K562 (cell line): ENCODE results near the gene NFIB. TPM values are rescaled to one million over a fixed set of nuclear protein-coding genes. Genes with fewer than 3 reads are reported as not detected.

ENCODE experiments used
- ATAC-seq: fragments of 200-7000 bp; cut with Tn5 transposase; 3 replicates; pipeline ENCODE4 v1.9.1; 2020; ENCODE audit warnings: moderate library complexity
- BruUV-seq: library from RNA; stranded (reverse); fragments of 400-500 nt; replicated peaks from 2 replicates; lab custom pipeline; 2021; lab: Mats Ljungman, UMichigan
- CTCF ChIA-PET: fragments of 300-600 bp; formaldehyde crosslinking; extraction: SDS; loops from one replicate; lab custom pipeline; 2021; ENCODE audit warnings: low intra/inter-chr PET ratio; lab: Yijun Ruan, JAX
- POLR2A ChIA-PET: fragments of 300-600, 350-650 bp; sonication (Branson Sonifier 250); formaldehyde crosslinking; extraction: SDS; loops from one replicate; lab custom pipeline; 2021; ENCODE audit warnings: antibody characterized with exemption, inconsistent platforms; lab: Yijun Ruan, JAX
- DNase-seq, 4 experiments: peaks; one replicate each; pipeline versions ENCODE4 v3.0.0 to v3.0.0-alpha.2; 2011 to 2018; ENCODE audit warnings: low spot score in 3 of 4, mixed read lengths in 3 of 4; ENCODE audit errors: extremely low read depth in 1 of 4
- FAIRE-seq: peaks from 2 replicates; lab custom pipeline; 2011; peaks lifted over from hg19 to GRCh38; lab: Jason Lieb, UNC
- H2AFZ ChIP-seq: 2 replicates; pipeline ENCODE4 v1.6.0; 2011; ENCODE audit warnings: low read depth, low read length, control low read depth, inconsistent platforms
- H3K27ac ChIP-seq: fragments of 200-600 bp; 3 replicates; pipeline ENCODE4 v1.8.0; 2011; ENCODE audit warnings: low read depth, mild to moderate bottlenecking, control low read depth, inconsistent platforms, low read length, moderate library complexity, mixed read lengths; ENCODE audit errors: extremely low read depth
- H3K27me3 ChIP-seq, 2 experiments: fragments of 300-600 bp in 1 of 2; 2 replicates in 1 of 2; 3 replicates in 1 of 2; pipeline versions ENCODE4 v1.6.0 to v1.8.0; 2011; ENCODE audit warnings: inconsistent platforms in 2 of 2, low read length in 2 of 2, mild to moderate bottlenecking in 1 of 2, mixed read lengths in 1 of 2, moderate library complexity in 1 of 2; ENCODE audit not compliant: control insufficient read depth in 2 of 2, insufficient read depth in 2 of 2
- H3K36me3 ChIP-seq: fragments of 300-600 bp; 3 replicates; pipeline ENCODE4 v1.8.0; 2011; ENCODE audit warnings: mild to moderate bottlenecking, low read length, inconsistent platforms; ENCODE audit not compliant: control insufficient read depth, insufficient read depth
- H3K4me1 ChIP-seq, 2 experiments: fragments of 200-600 bp in 1 of 2; replicated peaks in 1 of 2; 2 replicates in 1 of 2; 3 replicates in 1 of 2; pipeline versions ENCODE4 v1.5.1 to v1.8.0; 2011; ENCODE audit warnings: inconsistent platforms in 2 of 2, low read length in 2 of 2, mild to moderate bottlenecking in 1 of 2, mixed read lengths in 1 of 2, moderate library complexity in 1 of 2; ENCODE audit not compliant: control insufficient read depth in 2 of 2, insufficient read depth in 2 of 2
- H3K4me2 ChIP-seq: 2 replicates; pipeline ENCODE4 v1.6.1; 2011; ENCODE audit warnings: low read length, control low read depth, inconsistent platforms, mixed read lengths; ENCODE audit not compliant: insufficient read depth
- H3K4me3 ChIP-seq: fragments of 200-600 bp; sonication (generic), shearing (Covaris generic); 2 replicates; pipeline ENCODE4 v1.5.1; 2016; ENCODE audit warnings: control low read depth, inconsistent platforms
- H3K79me2 ChIP-seq: fragments of 200-600 bp; 3 replicates; pipeline ENCODE4 v1.8.0; 2011; ENCODE audit warnings: low read length, inconsistent platforms; ENCODE audit not compliant: control insufficient read depth, insufficient read depth
- H3K9ac ChIP-seq, 2 experiments: 2 replicates each; pipeline versions ENCODE4 v1.6.0 to v1.6.1; 2011; ENCODE audit warnings: low read depth in 2 of 2, low read length in 2 of 2, control low read depth in 1 of 2, inconsistent platforms in 1 of 2, mild to moderate bottlenecking in 1 of 2, mixed read lengths in 1 of 2; ENCODE audit not compliant: insufficient read depth in 1 of 2
- H3K9me1 ChIP-seq: one replicate; pipeline ENCODE4 v1.6.0; 2011; ENCODE audit warnings: inconsistent platforms, mild to moderate bottlenecking, low read length, moderate library complexity; ENCODE audit not compliant: control insufficient read depth, insufficient read depth
- H3K9me3 ChIP-seq: replicated peaks from 2 replicates; pipeline ENCODE4 v1.5.1; 2011; ENCODE audit warnings: low read depth, low read length, inconsistent platforms; ENCODE audit not compliant: control insufficient read depth, insufficient read depth
- H4K20me1 ChIP-seq: replicated peaks from 2 replicates; pipeline ENCODE4 v1.6.1; 2011; ENCODE audit warnings: low read length, inconsistent platforms, mixed read lengths; ENCODE audit not compliant: control insufficient read depth, insufficient read depth
- CHAMP1 ChIP-seq: fragments of 450-650 bp; IDR thresholded peaks from 2 replicates; pipeline ENCODE4 v1.6.1; 2016; ENCODE audit warnings: mild to moderate bottlenecking
- CREB3L1 ChIP-seq: fragments of 450-650 bp; IDR thresholded peaks from 2 replicates; pipeline ENCODE4 v1.6.1; 2014; ENCODE audit warnings: low read depth, mild to moderate bottlenecking, moderate library complexity, borderline replicate concordance
- CTCFL ChIP-seq: IDR thresholded peaks from 2 replicates; pipeline ENCODE4 v1.6.1; 2011; ENCODE audit warnings: borderline replicate concordance, low read depth, mild to moderate bottlenecking, moderate library complexity, low read length; ENCODE audit not compliant: insufficient read depth, poor library complexity, severe bottlenecking
- GATA2 ChIP-seq: sonication (generic); formaldehyde crosslinking; IDR thresholded peaks from 2 replicates; pipeline ENCODE4 v1.4.0; 2020; ENCODE audit warnings: mild to moderate bottlenecking, missing genetic modification reagents
- HDAC2 ChIP-seq: fragments of 450-650 bp; IDR thresholded peaks from 2 replicates; pipeline ENCODE4 v1.6.1; 2016; ENCODE audit warnings: mild to moderate bottlenecking
- MCM2 ChIP-seq: fragments of 450-650 bp; IDR thresholded peaks from 2 replicates; pipeline ENCODE4 v1.6.1; 2017; ENCODE audit warnings: low read depth, mild to moderate bottlenecking
- MCM5 ChIP-seq: fragments of 450-650 bp; IDR thresholded peaks from 2 replicates; pipeline ENCODE4 v1.6.1; 2016; ENCODE audit warnings: low read depth
- NR3C1 ChIP-seq: sonication (generic); formaldehyde crosslinking; IDR thresholded peaks from 2 replicates; pipeline ENCODE4 v1.8.1; 2022; ENCODE audit warnings: missing genetic modification reagents
- SOX6 ChIP-seq: fragments of 450-650 bp; IDR thresholded peaks from 2 replicates; pipeline ENCODE4 v1.6.1; 2014; ENCODE audit warnings: mild to moderate bottlenecking
- SRSF9 ChIP-seq: fragments of 200-400 bp; formaldehyde crosslinking; IDR thresholded peaks from 2 replicates; pipeline ENCODE4 v1.6.1; 2017; ENCODE audit warnings: low read depth, low read length, borderline replicate concordance
- ZNF184 ChIP-seq: sonication (generic); formaldehyde crosslinking; IDR thresholded peaks from 2 replicates; pipeline ENCODE4 v1.5.0; 2020; ENCODE audit warnings: missing genetic modification reagents
- ZNF644 ChIP-seq: fragments of 200-800 bp; sonication (Bioruptor generic); IDR thresholded peaks from 2 replicates; pipeline ENCODE4 v1.6.1; 2016; ENCODE audit warnings: low read depth, missing genetic modification characterization, missing compliant biosample characterization
- WGBS: fragments of 100-300 bp; shearing (Covaris generic); methylation state at CpG from one replicate; pipeline ENCODE4 v1.1.6; 2016; ENCODE audit warnings: low coverage, mixed read lengths; ENCODE audit not compliant: insufficient coverage; ENCODE audit errors: missing lambda C conversion rate; 5-methylcytosine and 5-hydroxymethylcytosine counted together
- in situ Hi-C: fragments of 300-500 bp; cut with MboI; formaldehyde crosslinking; loops from 4 replicates; pipeline ENCODE4 v1.15.0; 2018; ENCODE audit warnings: inconsistent platforms, mixed read lengths
- intact Hi-C: fragments of 100-400 bp; cut with micrococcal nuclease; formaldehyde crosslinking; loops from 2 replicates; pipeline ENCODE4 v1.14.2; 2022
- polyA plus RNA-seq, 8 experiments: library from polyadenylated mRNA; depleted of rRNA in 4 of 8; stranded (reverse) in 5 of 8; unstranded in 3 of 8; fragments of >200 nt; fragmentation: Nextera tagmentation in 2 of 8; fragmentation: Illumina TruSeq in 1 of 8; extraction: Ambion mirVana in 2 of 8; extraction: Trizol in 1 of 8; gene quantifications; 2 replicates each; pipeline versions ENCODE4 v1.2.1 to v1.2.3, GENCODE V29; 2011 to 2014; ENCODE audit warnings: inconsistent platforms in 1 of 8, missing spikeins in 1 of 8
- total RNA-seq, 7 experiments: library from RNA; depleted of rRNA in 6 of 7; stranded (reverse); fragments of >200 nt in 6 of 7; fragmentation: Illumina TruSeq in 2 of 7; extraction: Trizol in 2 of 7; gene quantifications; 2 replicates each; pipeline versions ENCODE4 v1.2.1 to v1.2.3, GENCODE V29; 2011 to 2021; ENCODE audit warnings: low replicate concordance in 1 of 7
- TF ChIP-seq, protein P1 (sequence below): fragments of 250-450 bp; sonication (Bioruptor Pico); IDR thresholded peaks from 2 replicates; pipeline ENCODE4 v1.9.0; 2021; ENCODE audit warnings: mild to moderate bottlenecking

The NFIB gene
- total and polyA plus RNA-seq, 9 of the 15 experiments (the other 6 are each of a cell fraction or from before 2014, with no cell fraction given) = 1.2 to 3.3 (median 1.9) TPM

DNA sequence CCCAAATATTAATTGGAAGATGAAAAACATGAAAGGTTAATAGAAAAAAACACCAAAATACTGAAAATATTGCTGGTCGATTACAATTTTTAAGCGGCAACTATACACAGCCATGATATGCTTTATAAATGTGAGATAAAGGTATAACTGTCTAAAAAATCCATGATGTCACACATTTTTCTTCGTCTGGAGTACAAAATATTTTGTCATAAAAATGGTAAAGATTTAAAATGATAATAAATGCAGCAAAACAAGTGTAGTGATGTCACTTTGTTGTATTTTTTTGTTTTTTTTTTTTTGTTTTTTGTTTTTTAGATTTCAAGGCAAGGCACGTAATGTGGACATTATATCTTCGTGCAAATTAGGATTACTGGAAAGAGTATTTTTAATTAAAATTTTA, 227.4 kb downstream of the NFIB start:
- FAIRE-seq (no peak), ATAC-seq (no peak), DNase-seq (no peak)
- Histone ChIP-seq H3K4me2 (no peak overlapping the region), H3K4me1 (no peaks in the 10 kb centered on the region), H2AFZ (no peak overlapping the region), H3K27me3 (no peaks in the 10 kb centered on the region), H3K79me2 (no peaks in the 10 kb centered on the region), H3K9me1 (no peaks in the 10 kb centered on the region), H3K9ac (no peak overlapping the region), H3K4me3 (no peak overlapping the region), H3K36me3 (no peaks in the 10 kb centered on the region), H4K20me1 (no peaks in the 10 kb centered on the region), H3K27ac (no peak overlapping the region), H3K9me3 (no peaks in the 10 kb centered on the region)
- in situ Hi-C loops = no loop called here
- 50% methylated on average over 3 of the region's 5 CpGs for WGBS
- ChIA-PET CTCF (no interaction called here), POLR2A (no interaction called here)
- TF ChIP-seq NR3C1 (CRISPR knock-in tag) = no peak
- TF ChIP-seq ZNF644 = no peak
- no peak for TF ChIP-seq ZNF184 (CRISPR knock-in tag)
- no peak for TF ChIP-seq SRSF9
- TF ChIP-seq MCM5 = no peak
- TF ChIP-seq SOX6 = no peak
- no peak for TF ChIP-seq MCM2
- TF ChIP-seq CREB3L1 = no peak
- no peak for TF ChIP-seq CTCFL
- no peak for TF ChIP-seq CHAMP1
- no peak for TF ChIP-seq GATA2 (CRISPR knock-in tag)
- TF ChIP-seq, protein P1, sequence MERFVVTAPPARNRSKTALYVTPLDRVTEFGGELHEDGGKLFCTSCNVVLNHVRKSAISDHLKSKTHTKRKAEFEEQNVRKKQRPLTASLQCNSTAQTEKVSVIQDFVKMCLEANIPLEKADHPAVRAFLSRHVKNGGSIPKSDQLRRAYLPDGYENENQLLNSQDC (CRISPR knock-in tag) = no peak
- TF ChIP-seq HDAC2 = no peak
- intact Hi-C loops = no loop called here
- no TSS peak for BruUV-seq
